HEK293 (cell line): ENCODE results near the gene POLG2.

Source experiments
- CTCF ChIP-seq: fragments of 450-650 bp; formaldehyde crosslinking; IDR thresholded peaks from 2 replicates; pipeline ENCODE4 v1.5.1; 2016; ENCODE audit warnings: missing biosample characterization, missing genetic modification characterization
- PRDM4 ChIP-seq: fragments of 450-650 bp; formaldehyde crosslinking; IDR thresholded peaks from 2 replicates; pipeline ENCODE4 v1.5.1; 2017; ENCODE audit warnings: missing biosample characterization, missing genetic modification characterization
- REST ChIP-seq: fragments of 450-650 bp; formaldehyde crosslinking; IDR thresholded peaks from 2 replicates; pipeline ENCODE4 v1.5.1; 2016; ENCODE audit warnings: missing biosample characterization, missing genetic modification characterization
- ZNF10 ChIP-seq: fragments of 450-650 bp; formaldehyde crosslinking; IDR thresholded peaks from 2 replicates; pipeline ENCODE4 v1.5.1; 2017; ENCODE audit warnings: missing biosample characterization, missing genetic modification characterization
- ZNF140 ChIP-seq: fragments of 450-650 bp; formaldehyde crosslinking; IDR thresholded peaks from 2 replicates; pipeline ENCODE4 v1.5.1; 2016; ENCODE audit warnings: missing biosample characterization, missing genetic modification characterization
- ZNF366 ChIP-seq: fragments of 450-650 bp; formaldehyde crosslinking; conservative IDR thresholded peaks from 2 replicates; pipeline ENCODE4 v1.5.1; 2016; ENCODE audit warnings: missing biosample characterization, missing genetic modification characterization

- TF ChIP-seq CTCF (tag by site-specific recombination) (no peak), PRDM4 (no peak), REST (tag by site-specific recombination) (no peak), ZNF366 (no peak), ZNF10 (tag by site-specific recombination) (no peak), ZNF140 (tag by site-specific recombination) (no peak)
Observed at GRCh38 chr17:64460955-64461354, 35.9 kb downstream of the POLG2 start.
